Left lung (tissue), 10 donors: ENCODE data around the gene CALML3. TPM values are rescaled to one million over a fixed set of nuclear protein-coding genes. Genes with fewer than 3 reads are reported as not detected.

Source experiments
- ATAC-seq: fragments of 200-7000 bp; cut with Tn5 transposase; one replicate; pipeline ENCODE4 v1.9.1; 2020; ENCODE audit warnings: moderate library complexity
- DNase-seq, 4 donors: peaks; one replicate each; pipeline ENCODE4 v3.0.0-alpha.2; 2013 to 2020
- H3K27ac ChIP-seq, 2 donors: fragments of 200-600 bp; sonication (generic) in 1 of 2; one replicate each; pipeline versions ENCODE4 v1.5.0 to v1.8.0; 2020 to 2021
- H3K27me3 ChIP-seq, 2 donors: fragments of 200-600 bp; sonication (generic) in 1 of 2; one replicate each; pipeline versions ENCODE4 v1.5.0 to v1.8.0; 2020 to 2021
- H3K36me3 ChIP-seq, 2 donors: fragments of 200-600 bp; sonication (generic) in 1 of 2; one replicate each; pipeline versions ENCODE4 v1.5.0 to v1.8.0; 2020 to 2021
- H3K4me1 ChIP-seq, 2 donors: fragments of 200-600 bp; one replicate each; pipeline ENCODE4 v1.8.0; 2021
- H3K4me3 ChIP-seq, 2 donors: fragments of 200-600 bp; sonication (generic) in 1 of 2; one replicate each; pipeline versions ENCODE4 v1.5.0 to v1.8.0; 2020 to 2021; ENCODE audit warnings: mild to moderate bottlenecking in 1 of 2
- H3K9me3 ChIP-seq, 2 donors: fragments of 200-600 bp; sonication (generic) in 1 of 2; one replicate each; pipeline versions ENCODE4 v1.5.0 to v1.8.0; 2020 to 2021
- CTCF ChIP-seq, 2 donors: fragments of 200-600 bp; sonication (generic) in 1 of 2; IDR thresholded peaks; one replicate each; pipeline versions ENCODE4 v1.5.0 to v1.8.0; 2021; ENCODE audit warnings: antibody characterized with exemption in 2 of 2
- intact Hi-C, 2 donors: fragments of 100-400 bp; cut with DNase I; formaldehyde crosslinking; loops; one replicate each; pipeline versions ENCODE4 v1.11.2 to v1.14.2; 2022
- polyA plus RNA-seq, 6 donors: library from polyadenylated mRNA; unstranded; fragments of 120-200 nt; gene quantifications; one replicate each; pipeline ENCODE4 v1.2.1, GENCODE V29; 2013; ENCODE audit not compliant: insufficient read length in 6 of 6
- total RNA-seq, 2 donors: library from RNA; stranded (reverse); fragmentation: NEBNext Ultra II Directional; extraction: Animal tissue kit (Norgen Biotek cat#: 25700); gene quantifications; one replicate each; pipeline ENCODE4 v1.2.1, GENCODE V29; 2021
- donor health status: DM: no; HTN: yes; CAD: no.
- donor health status: DM: no; HTN: no; CAD: no.

The CALML3 gene
- total and polyA plus RNA-seq, 8 donors = 0.28 to 0.87 (median 0.64) TPM; not detected in 2

- TF ChIP-seq CTCF (IDR thresholded peaks at IDR 0.05) = no peak
- intact Hi-C loops = no loop called here
Observed at GRCh38 chr10:5509691-5510090, 15.1 kb upstream of the CALML3 start.

GRCh38 chr10:5510281-5511072 lies 14.3 kb upstream of the CALML3 start:
- Histone ChIP-seq H3K36me3 (no peaks in the 10 kb centered on the region), H3K27me3 (no peaks in the 10 kb centered on the region), H3K4me3 (no peak overlapping the region), H3K27ac (no peak overlapping the region), H3K9me3 (no peaks in the 10 kb centered on the region), H3K4me1 (no peaks in the 10 kb centered on the region)
- TF ChIP-seq CTCF (IDR thresholded peaks at IDR 0.05) = no peak
- ATAC-seq (no peak), DNase-seq (no peak)
- intact Hi-C loops = no loop called here

More at GRCh38 chr10:5509691-5510090, 15.1 kb upstream of the CALML3 start:
- no peaks in the 10 kb centered on the region for H3K36me3 ChIP-seq
- ATAC-seq = no peak
- no peaks in the 10 kb centered on the region for H3K9me3 ChIP-seq
- H3K27me3 ChIP-seq = no peaks in the 10 kb centered on the region
- no peak for DNase-seq
- no peaks in the 10 kb centered on the region for H3K4me1 ChIP-seq
- H3K4me3 ChIP-seq = no peak overlapping the region
- no peak overlapping the region for H3K27ac ChIP-seq

- Histone ChIP-seq H3K27ac (no peak overlapping the region), H3K4me1 (no peaks in the 10 kb centered on the region), H3K4me3 (no peak overlapping the region), H3K9me3 (no peaks in the 10 kb centered on the region), H3K36me3 (no peaks in the 10 kb centered on the region), H3K27me3 (no peaks in the 10 kb centered on the region)
- TF ChIP-seq CTCF (IDR thresholded peaks at IDR 0.05) = no peak
- intact Hi-C loops = no loop called here
- ATAC-seq = no peak
- peak in 1 of 4 donors; percentile 24 for DNase-seq
Observed at GRCh38 chr10:5511231-5511884, 13.4 kb upstream of the CALML3 start.

GRCh38 chr10:5511885-5512280 lies 12.9 kb upstream of the CALML3 start:
- no peaks in the 10 kb centered on the region for H3K4me1 ChIP-seq
- H3K9me3 ChIP-seq = no peaks in the 10 kb centered on the region
- no peaks in the 10 kb centered on the region for H3K36me3 ChIP-seq
- TF ChIP-seq CTCF (IDR thresholded peaks at IDR 0.05) = no peak
- ATAC-seq (no peak), DNase-seq (no peak)
- H3K4me3 ChIP-seq = no peak overlapping the region
- intact Hi-C loops = no loop called here
- H3K27me3 ChIP-seq = no peaks in the 10 kb centered on the region
- H3K27ac ChIP-seq = no peak overlapping the region

GRCh38 chr10:5512331-5512730 lies 12.4 kb upstream of the CALML3 start:
- TF ChIP-seq CTCF (IDR thresholded peaks at IDR 0.05) = no peak
- Histone ChIP-seq H3K4me3 (no peak overlapping the region), H3K9me3 (no peaks in the 10 kb centered on the region), H3K27me3 (no peaks in the 10 kb centered on the region), H3K27ac (no peak overlapping the region), H3K4me1 (no peaks in the 10 kb centered on the region), H3K36me3 (no peaks in the 10 kb centered on the region)
- intact Hi-C loops = no loop called here
- DNase-seq = no peak
- no peak for ATAC-seq
